Brain microvascular endothelial cell (primary cell): ENCODE results near the gene CEP68.

Experiments
- DNase-seq: peaks from one replicate; pipeline ENCODE4 v3.0.0-alpha.2; 2020
- H3K27ac ChIP-seq: fragments of 250-450 bp; sonication (Bioruptor Pico); 2 replicates; pipeline ENCODE4 v1.5.1; 2020; ENCODE audit warnings: mild to moderate bottlenecking, moderate library complexity
- H3K27me3 ChIP-seq: fragments of 250-450 bp; sonication (Bioruptor Pico); replicated peaks from 2 replicates; pipeline ENCODE4 v1.5.1; 2020; ENCODE audit warnings: mild to moderate bottlenecking
- H3K36me3 ChIP-seq: fragments of 250-450 bp; sonication (Bioruptor Pico); replicated peaks from 2 replicates; pipeline ENCODE4 v1.5.1; 2020; ENCODE audit warnings: mild to moderate bottlenecking
- H3K4me3 ChIP-seq: 2 replicates; pipeline ENCODE4 v1.5.1; 2011; ENCODE audit warnings: low read depth, mild to moderate bottlenecking, control low read depth, low read length, moderate library complexity
- CTCF ChIP-seq: IDR thresholded peaks from 2 replicates; pipeline ENCODE4 v1.5.1; 2011; ENCODE audit warnings: low read depth, mild to moderate bottlenecking, moderate library complexity, low read length, control low read depth, inconsistent platforms; ENCODE audit errors: missing control alignments
- in situ Hi-C: cut with HindIII; loops from 2 replicates; pipeline ENCODE4 v1.10.0; 2017; ENCODE audit warnings: low sequenced_read_pairs, low pct_ligation_motif_present

CEP68 gene

GRCh38 chr2:65108780-65109179 is 52.6 kb downstream of the CEP68 start:
- in situ Hi-C loops = no loop called here
- Histone ChIP-seq H3K36me3 (peaks cover 3% of the 10 kb centered on the region), H3K27ac (no peak overlapping the region), H3K27me3 (no peaks in the 10 kb centered on the region), H3K4me3 (no peak overlapping the region)
- TF ChIP-seq CTCF = no peak
- no peak for DNase-seq

- in situ Hi-C loops = no loop called here
- no peak for TF ChIP-seq CTCF
- Histone ChIP-seq H3K27me3 (no peaks in the 10 kb centered on the region), H3K36me3 (no peaks in the 10 kb centered on the region), H3K4me3 (no peak overlapping the region), H3K27ac (no peak overlapping the region)
- DNase-seq = no peak
Measured at GRCh38 chr2:65112633-65113032, 56.4 kb downstream of the CEP68 start.

GRCh38 chr2:65113229-65113628 is 57.0 kb downstream of the CEP68 start:
- in situ Hi-C loops = no loop called here
- Histone ChIP-seq H3K36me3 (no peaks in the 10 kb centered on the region), H3K4me3 (no peak overlapping the region), H3K27me3 (no peaks in the 10 kb centered on the region), H3K27ac (no peak overlapping the region)
- no peak for DNase-seq
- no peak for TF ChIP-seq CTCF

GRCh38 chr2:65113816-65114215 is 57.6 kb downstream of the CEP68 start:
- no peak for TF ChIP-seq CTCF
- no peak overlapping the region for H3K4me3 ChIP-seq
- no peaks in the 10 kb centered on the region for H3K27me3 ChIP-seq
- DNase-seq = no peak
- H3K27ac ChIP-seq = no peak overlapping the region
- in situ Hi-C loops = no loop called here
- no peaks in the 10 kb centered on the region for H3K36me3 ChIP-seq

- no peaks in the 10 kb centered on the region for H3K36me3 ChIP-seq
- no peaks in the 10 kb centered on the region for H3K27me3 ChIP-seq
- in situ Hi-C loops = no loop called here
- no peak for DNase-seq
- no peak for TF ChIP-seq CTCF
- no peak overlapping the region for H3K27ac ChIP-seq
- no peak overlapping the region for H3K4me3 ChIP-seq
Measured at GRCh38 chr2:65114921-65115320, 58.7 kb downstream of the CEP68 start.

GRCh38 chr2:65116645-65117044 is 60.4 kb downstream of the CEP68 start:
- in situ Hi-C loops = no loop called here
- H3K27ac ChIP-seq = no peak overlapping the region
- no peak for DNase-seq
- peaks cover 5% of the 10 kb centered on the region for H3K36me3 ChIP-seq
- no peaks in the 10 kb centered on the region for H3K27me3 ChIP-seq
- no peak for TF ChIP-seq CTCF
- no peak overlapping the region for H3K4me3 ChIP-seq
